ENCODE measurements around the gene BTBD19. TPM values are rescaled to one million over a fixed set of nuclear protein-coding genes. Genes with fewer than 3 reads are reported as not detected.

Gene BTBD19
- total RNA-seq, 1 donor, result 21.4 TPM

DNA sequence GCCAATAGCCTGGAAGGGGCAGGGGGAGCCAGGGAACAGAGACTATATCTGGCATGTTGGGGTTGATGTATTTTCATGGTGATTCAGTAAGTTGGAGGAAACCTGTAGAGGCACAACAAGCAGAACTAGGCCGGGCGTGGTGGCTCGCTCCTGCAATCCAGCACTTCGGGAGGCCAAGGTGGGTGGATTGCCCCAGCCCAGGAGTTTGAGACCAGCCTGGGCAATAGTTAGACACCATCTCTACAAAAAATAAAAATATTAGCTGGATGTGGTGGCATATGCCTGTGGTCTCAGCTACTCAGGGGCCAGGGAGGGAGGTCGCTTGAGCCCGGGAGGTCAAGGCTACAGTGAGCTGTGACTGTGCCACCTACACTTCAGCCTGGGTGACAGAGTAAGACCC is 44.9 kb downstream of the BTBD19 start:
- Histone ChIP-seq H3K27ac (ENCODE audit: low read depth, low read length) (no peak overlapping the region), H3K36me3 (ENCODE audit: insufficient read depth, low read length) (no peaks in the 10 kb centered on the region), H2AFZ (ENCODE audit: low read length) (no peak overlapping the region), H4K20me1 (ENCODE audit: insufficient read depth, low read length) (no peaks in the 10 kb centered on the region), H3K4me2 (ENCODE audit: insufficient read depth, low read length) (no peak overlapping the region), H3K9me3 (ENCODE audit: low read depth, low read length) (no peaks in the 10 kb centered on the region), H3K27me3 (ENCODE audit: insufficient read depth, low read length) (no peaks in the 10 kb centered on the region), H3K4me3 (ENCODE audit: insufficient read depth, low read length) (no peak overlapping the region), H3K79me2 (ENCODE audit: insufficient read depth, low read length) (no peaks in the 10 kb centered on the region), H3K4me1 (ENCODE audit: insufficient read depth, low read length) (no peaks in the 10 kb centered on the region)
- no peak for DNase-seq (ENCODE audit: insufficient read length, low spot score, missing footprints)
- TF ChIP-seq, protein P1, sequence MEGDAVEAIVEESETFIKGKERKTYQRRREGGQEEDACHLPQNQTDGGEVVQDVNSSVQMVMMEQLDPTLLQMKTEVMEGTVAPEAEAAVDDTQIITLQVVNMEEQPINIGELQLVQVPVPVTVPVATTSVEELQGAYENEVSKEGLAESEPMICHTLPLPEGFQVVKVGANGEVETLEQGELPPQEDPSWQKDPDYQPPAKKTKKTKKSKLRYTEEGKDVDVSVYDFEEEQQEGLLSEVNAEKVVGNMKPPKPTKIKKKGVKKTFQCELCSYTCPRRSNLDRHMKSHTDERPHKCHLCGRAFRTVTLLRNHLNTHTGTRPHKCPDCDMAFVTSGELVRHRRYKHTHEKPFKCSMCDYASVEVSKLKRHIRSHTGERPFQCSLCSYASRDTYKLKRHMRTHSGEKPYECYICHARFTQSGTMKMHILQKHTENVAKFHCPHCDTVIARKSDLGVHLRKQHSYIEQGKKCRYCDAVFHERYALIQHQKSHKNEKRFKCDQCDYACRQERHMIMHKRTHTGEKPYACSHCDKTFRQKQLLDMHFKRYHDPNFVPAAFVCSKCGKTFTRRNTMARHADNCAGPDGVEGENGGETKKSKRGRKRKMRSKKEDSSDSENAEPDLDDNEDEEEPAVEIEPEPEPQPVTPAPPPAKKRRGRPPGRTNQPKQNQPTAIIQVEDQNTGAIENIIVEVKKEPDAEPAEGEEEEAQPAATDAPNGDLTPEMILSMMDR (IDR thresholded peaks at IDR 0.05; ENCODE audit: extremely low read depth, low read depth, low read length), result no peak

DNA sequence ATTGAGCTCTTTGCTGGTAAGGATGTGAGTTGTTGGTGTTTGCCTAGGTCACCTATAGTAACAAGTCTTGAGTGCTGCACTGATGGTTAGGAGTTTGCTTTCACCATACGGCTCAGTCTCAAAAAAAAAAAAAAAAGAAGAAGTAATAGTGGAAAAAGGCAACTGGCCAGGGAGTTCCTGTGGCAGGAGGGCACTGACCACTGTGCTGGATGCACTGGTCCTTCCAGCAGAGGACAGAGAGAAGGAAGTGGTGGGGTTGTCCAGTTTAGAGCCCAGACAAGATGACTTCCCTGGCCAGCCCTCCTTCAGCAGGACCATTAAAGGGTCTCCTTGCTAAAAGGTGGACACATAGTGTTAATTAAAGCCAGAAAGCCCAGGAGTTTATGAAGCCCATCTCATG is 46.6 kb downstream of the BTBD19 start:
- no peak overlapping the region for H3K27ac ChIP-seq (ENCODE audit: low read depth, low read length)
- H3K4me2 ChIP-seq (ENCODE audit: insufficient read depth, low read length), result no peak overlapping the region
- no peaks in the 10 kb centered on the region for H4K20me1 ChIP-seq (ENCODE audit: insufficient read depth, low read length)
- no peaks in the 10 kb centered on the region for H3K9me3 ChIP-seq (ENCODE audit: low read depth, low read length)
- no peaks in the 10 kb centered on the region for H3K27me3 ChIP-seq (ENCODE audit: insufficient read depth, low read length)
- H2AFZ ChIP-seq (ENCODE audit: low read length), result no peak overlapping the region
- no peaks in the 10 kb centered on the region for H3K79me2 ChIP-seq (ENCODE audit: insufficient read depth, low read length)
- TF ChIP-seq, protein P1 (IDR thresholded peaks at IDR 0.05; ENCODE audit: extremely low read depth, low read depth, low read length), result no peak
- no peak overlapping the region for H3K4me3 ChIP-seq (ENCODE audit: insufficient read depth, low read length)
- no peaks in the 10 kb centered on the region for H3K4me1 ChIP-seq (ENCODE audit: insufficient read depth, low read length)
- DNase-seq (ENCODE audit: insufficient read length, low spot score, missing footprints), result no peak
- no peaks in the 10 kb centered on the region for H3K36me3 ChIP-seq (ENCODE audit: insufficient read depth, low read length)

- Histone ChIP-seq H3K9me3 (ENCODE audit: low read depth, low read length) (no peaks in the 10 kb centered on the region), H3K27ac (ENCODE audit: low read depth, low read length) (no peak overlapping the region), H2AFZ (ENCODE audit: low read length) (no peak overlapping the region), H4K20me1 (ENCODE audit: insufficient read depth, low read length) (no peaks in the 10 kb centered on the region), H3K4me3 (ENCODE audit: insufficient read depth, low read length) (no peak overlapping the region), H3K36me3 (ENCODE audit: insufficient read depth, low read length) (no peaks in the 10 kb centered on the region), H3K79me2 (ENCODE audit: insufficient read depth, low read length) (no peaks in the 10 kb centered on the region), H3K27me3 (ENCODE audit: insufficient read depth, low read length) (no peaks in the 10 kb centered on the region), H3K4me2 (ENCODE audit: insufficient read depth, low read length) (no peak overlapping the region), H3K4me1 (ENCODE audit: insufficient read depth, low read length) (peaks cover 2% of the 10 kb centered on the region)
- TF ChIP-seq, protein P1 (IDR thresholded peaks at IDR 0.05; ENCODE audit: extremely low read depth, low read depth, low read length), result no peak
- DNase-seq (ENCODE audit: insufficient read length, low spot score, missing footprints), result no peak
Measured at GRCh38 chr1:44855742-44856141, 47.4 kb downstream of the BTBD19 start.

DNA sequence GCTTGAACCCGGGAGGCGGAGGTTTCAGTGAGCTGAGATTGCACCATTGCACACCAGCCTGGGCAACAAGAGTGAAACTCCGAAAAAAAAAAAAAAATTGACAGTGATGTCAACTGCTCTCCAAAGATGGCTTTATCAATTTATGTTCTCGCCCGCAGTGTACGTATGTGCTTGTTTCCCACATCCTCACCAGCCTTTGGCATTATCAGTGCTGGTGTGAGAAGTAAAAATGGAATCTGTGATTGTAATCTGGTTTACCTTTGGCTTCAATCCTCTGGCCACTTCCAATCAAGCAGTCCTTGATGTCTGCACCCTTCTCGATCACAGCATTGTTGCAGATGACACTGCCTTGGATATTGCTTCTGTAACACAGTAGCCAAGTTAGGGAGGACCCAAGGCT is 49.1 kb downstream of the BTBD19 start:
- DNase-seq (ENCODE audit: insufficient read length, low spot score, missing footprints), result no peak
- Histone ChIP-seq H3K79me2 (ENCODE audit: insufficient read depth, low read length) (no peaks in the 10 kb centered on the region), H3K27ac (ENCODE audit: low read depth, low read length) (no peak overlapping the region), H3K4me3 (ENCODE audit: insufficient read depth, low read length) (no peak overlapping the region), H4K20me1 (ENCODE audit: insufficient read depth, low read length) (no peaks in the 10 kb centered on the region), H3K4me1 (ENCODE audit: insufficient read depth, low read length) (peaks cover 8% of the 10 kb centered on the region), H3K9me3 (ENCODE audit: low read depth, low read length) (no peaks in the 10 kb centered on the region), H3K4me2 (ENCODE audit: insufficient read depth, low read length) (no peak overlapping the region), H2AFZ (ENCODE audit: low read length) (no peak overlapping the region), H3K27me3 (ENCODE audit: insufficient read depth, low read length) (no peaks in the 10 kb centered on the region), H3K36me3 (ENCODE audit: insufficient read depth, low read length) (no peaks in the 10 kb centered on the region)
- TF ChIP-seq, protein P1 (IDR thresholded peaks at IDR 0.05; ENCODE audit: extremely low read depth, low read depth, low read length), result no peak
